HG03159 (cell line): ENCODE data around the gene TUB.

Source experiments
- ATAC-seq: cut with Tn5 transposase; IDR thresholded peaks from one replicate; pipeline ENCODE4 v1.9.1; 2021; ENCODE audit warnings: mild to moderate bottlenecking, moderate library complexity; ENCODE audit not compliant: unreplicated experiment

TUB gene

DNA sequence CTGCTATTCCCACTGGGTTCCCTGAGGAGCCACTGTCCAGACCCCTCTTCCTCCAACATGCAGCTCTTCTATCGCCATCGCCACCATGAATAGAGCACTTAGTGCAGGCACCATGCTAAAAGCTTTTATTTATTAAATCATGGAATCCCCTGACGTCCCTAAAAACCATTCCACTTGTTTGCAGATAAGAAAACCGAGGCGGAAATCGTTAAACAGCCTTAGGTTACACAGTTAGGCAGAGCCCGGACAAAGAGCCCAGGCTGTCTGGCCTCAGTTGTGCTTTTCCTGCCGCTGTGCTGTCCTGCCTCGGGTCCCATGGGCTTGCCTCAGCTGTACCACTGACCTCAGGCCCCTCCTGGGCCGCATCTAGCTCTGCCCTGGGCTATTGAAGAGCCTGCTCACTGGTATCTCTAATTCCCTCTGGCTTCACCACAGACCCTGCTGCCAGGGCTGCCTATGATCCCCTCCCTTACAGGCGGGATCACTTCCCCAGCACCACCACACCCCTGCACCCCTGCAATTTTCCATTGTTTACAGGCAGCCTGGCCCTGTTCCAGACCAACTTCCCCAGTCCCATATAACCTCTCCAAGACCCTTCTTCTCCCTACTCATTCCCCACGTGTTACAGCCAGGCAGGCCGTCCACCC is 13.0 kb upstream of the TUB start:
- no peak for ATAC-seq

GRCh38 chr11:8068605-8069221 is 12.3 kb upstream of the TUB start:
- ATAC-seq, result no peak

DNA sequence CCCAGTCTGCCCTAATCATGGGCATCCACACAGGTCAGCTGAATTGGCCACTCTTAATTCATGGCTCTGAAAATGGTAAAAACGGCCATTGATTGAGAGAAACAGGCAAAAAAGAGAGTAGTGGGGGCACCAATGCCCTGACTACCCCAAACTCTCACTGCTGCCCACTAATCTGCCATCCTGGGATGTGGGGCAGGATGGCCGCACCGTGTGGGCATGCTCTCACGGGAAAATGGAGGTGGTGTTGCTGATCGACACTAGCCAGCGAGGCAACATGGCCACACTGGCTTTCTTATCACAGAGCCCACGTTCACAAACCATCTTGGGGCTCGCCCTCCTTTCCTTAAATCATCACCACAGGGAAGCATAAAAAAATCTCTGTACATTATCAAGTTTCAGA is 11.2 kb upstream of the TUB start:
- no peak for ATAC-seq

- no peak for ATAC-seq
These were observed 10.4 kb upstream of the TUB start for GRCh38 chr11:8070417-8071115.

DNA sequence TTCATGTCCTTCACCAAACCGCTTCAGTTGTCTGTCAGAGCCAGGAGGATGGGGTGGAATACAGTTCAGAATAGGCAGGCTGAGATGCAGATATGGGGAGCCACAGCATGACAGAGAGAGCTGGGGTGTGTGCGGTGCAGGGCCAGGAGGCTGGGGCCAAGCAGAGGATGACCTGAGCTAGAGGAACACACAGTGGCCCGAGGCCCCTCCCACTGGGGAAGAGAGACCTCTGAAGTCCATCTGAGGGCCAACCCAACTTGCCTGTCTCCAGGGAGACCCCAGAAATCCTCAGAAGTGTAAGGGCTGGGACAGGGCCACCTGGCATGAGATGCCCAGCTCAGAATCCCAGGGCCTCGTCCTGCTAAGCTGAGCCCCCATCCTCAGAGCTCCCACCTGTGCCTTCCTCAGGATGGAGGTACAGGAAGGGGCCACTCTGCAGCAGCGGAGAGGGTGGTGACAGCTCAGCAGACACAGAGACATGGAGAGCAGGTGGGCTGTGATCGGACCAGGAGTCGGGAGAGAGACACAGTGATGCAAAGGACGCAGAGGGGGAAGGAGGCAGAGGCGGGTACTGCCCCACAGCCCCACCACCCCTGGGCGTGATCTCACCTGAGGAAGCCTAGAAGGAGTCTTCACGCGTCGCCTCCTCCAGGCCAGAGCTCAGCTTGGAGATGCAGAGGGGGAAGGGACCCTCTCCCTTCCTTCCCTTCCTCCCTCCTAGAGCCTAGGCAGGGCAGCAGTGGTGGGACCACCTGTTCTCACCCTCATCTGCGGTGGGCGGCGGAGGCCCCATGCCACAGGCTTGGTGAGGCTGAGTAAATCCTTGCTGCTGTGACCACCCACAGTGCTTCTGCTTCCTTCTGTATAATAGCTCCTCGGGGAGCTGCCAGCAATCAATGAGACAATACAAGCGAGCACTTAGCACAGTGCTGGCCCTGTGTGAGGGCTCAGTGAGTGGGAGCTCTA is 9.1 kb upstream of the TUB start:
- no peak for ATAC-seq

DNA sequence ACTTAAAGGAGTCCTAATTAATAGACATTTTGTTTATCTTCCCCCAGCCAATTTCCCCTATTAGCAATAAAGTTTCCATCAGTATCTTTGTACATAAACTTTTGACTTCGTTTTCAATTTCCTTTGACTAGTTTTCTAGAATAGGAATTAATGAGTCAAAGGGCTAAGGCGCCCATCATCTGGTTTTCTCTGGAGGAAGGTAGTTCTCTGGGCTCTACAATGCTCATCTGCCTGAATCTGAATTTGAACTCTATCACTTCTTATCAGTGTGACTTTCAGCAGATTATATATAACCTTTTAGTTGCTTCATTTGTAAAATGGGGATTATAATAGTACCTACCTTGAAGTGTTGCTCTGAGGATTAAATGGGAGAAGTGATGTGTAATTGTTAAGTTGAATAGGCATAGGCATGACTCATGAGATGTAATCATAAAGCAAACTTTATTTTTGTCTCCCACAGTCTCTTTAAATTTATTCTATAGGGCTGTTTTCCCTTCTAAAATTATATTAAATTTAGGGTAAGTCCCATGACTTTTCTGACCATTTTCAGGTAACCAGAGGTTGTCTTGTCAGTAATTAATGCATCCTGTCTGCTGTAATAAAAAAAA is 5.8 kb upstream of the TUB start:
- ATAC-seq, result no peak

DNA sequence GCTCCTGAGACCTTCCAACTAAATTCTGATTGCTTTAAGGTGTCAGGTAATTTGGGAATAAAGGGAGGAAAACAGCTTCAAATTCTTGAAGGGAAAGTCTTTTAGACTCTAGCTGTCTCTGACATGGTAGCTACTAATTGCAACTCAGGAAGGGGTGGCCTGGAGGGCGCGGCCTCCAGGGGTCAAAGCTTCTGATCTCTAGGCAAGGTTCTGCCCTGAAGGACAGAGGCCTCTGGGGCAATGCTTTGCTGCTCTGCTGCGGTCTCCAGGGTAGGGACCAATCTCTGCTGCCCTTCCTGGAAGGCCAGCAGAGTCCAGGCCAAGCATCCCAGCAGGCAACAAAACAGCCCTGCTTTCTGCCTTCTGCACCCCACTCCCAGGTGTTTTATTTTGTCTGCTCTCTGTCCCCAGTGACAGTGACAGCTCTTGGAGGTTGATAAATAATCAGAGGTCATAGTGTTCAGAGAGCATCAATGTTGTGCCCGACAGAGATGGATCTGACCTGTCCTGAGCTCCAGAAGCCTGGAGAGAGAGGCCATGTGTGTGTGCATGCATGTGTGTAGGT is 1.8 kb upstream of the TUB start:
- no peak for ATAC-seq

DNA sequence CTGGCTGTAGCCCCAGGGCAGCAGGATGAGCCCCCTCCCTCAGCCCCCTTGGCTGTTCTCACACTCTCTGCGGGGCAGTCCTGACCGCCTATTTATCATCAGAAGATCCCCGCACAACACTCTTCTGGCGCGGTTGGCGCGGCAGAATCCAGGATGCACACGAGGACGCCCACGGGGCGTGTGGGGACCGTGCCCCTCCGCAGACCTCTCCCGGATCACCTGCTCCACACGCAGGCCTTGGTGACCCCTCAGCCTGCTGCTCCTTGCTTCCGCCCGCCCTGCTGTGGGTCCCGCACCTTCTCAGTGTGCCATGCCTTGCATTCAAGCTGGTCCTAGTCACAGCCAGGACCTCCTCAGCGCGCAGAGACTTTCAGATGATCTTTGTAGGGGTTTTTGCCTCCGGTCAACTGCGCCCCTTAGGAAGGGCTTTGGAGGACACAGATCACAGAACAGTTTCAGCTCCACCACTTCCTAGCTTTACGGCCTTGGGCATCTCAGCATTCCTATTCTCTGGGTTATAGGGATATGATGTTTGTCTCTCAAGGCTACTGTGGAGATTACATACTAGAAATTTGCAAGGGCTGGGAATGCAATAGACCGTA is 841 bp upstream of the TUB start:
- ATAC-seq, result no peak

- ATAC-seq, result no peak
These were observed 710 bp downstream of the TUB start for GRCh38 chr11:8081591-8082250.

DNA sequence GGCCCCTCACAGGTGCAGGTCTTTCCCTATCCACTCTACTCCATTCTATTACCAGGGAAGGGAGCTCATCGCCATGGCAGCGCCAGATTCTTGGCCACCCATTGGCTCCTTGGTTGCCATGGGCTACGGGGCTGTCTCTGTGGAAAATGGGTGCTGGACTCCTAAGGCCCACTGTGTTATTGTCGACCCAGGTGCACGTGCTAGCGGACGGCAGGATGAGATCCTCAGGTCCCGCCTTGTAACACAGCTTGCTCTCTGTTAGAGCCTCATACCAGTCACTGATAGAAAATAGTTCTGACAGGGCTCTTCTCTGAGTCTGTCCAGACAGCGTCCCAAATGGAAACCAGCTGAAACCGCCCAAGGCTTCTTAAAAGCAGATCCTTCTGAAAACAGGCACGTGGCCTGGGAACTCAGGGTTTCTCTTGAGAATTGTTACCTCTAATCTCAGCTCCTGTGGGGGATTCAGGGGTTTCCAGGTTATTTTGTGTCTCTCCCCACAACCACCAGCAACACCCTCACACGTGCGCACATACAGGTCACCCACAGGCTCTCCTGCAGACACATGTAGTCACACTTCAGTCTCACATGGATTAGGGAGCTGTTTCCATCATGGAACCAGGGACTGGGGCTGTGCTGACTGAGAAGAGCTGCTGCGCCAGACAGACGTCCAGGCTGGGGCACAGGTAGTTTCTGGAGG is 1.5 kb downstream of the TUB start:
- ATAC-seq, result no peak

- ATAC-seq, result no peak
These were observed 2.0 kb downstream of the TUB start for GRCh38 chr11:8083088-8083395.

DNA sequence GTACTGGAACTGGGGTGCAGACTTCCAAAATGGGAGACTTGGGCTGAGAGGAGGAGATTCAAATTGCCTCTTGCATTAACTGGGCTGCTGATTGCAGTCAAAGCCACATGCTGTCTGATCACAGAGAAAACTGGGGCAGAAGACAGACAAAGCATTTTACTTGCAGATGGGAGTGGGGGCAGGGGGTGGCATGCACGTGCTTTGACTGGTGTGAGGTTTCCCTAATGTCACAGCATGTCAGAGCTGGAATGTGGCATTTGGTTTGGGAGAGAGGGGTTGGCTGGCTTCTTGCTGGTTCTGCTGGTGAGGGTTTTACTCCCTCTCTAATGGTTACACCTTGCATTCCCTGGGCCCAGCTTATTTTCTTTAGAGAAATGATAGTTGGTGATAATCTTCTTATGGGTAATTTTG is 2.9 kb downstream of the TUB start:
- no peak for ATAC-seq

DNA sequence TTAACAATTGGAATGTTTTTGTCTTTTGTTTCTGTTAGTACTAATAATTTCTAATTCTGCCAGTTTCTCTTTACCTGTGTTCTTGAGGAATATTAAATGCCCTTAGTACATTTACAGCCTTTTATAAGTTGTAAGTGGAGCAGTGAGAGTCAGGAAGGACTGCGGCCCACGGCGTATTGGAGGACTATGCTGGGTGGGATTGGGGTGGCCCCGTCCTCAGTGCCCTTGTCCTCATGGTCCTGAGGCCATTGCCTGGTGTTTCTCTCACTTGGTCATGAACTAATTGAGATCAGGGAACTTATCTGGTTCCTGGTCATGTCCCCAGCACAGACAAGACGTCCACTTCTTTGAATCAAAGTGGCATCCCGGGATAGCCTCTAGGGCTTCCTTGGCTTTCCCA is 3.3 kb downstream of the TUB start:
- no peak for ATAC-seq

DNA sequence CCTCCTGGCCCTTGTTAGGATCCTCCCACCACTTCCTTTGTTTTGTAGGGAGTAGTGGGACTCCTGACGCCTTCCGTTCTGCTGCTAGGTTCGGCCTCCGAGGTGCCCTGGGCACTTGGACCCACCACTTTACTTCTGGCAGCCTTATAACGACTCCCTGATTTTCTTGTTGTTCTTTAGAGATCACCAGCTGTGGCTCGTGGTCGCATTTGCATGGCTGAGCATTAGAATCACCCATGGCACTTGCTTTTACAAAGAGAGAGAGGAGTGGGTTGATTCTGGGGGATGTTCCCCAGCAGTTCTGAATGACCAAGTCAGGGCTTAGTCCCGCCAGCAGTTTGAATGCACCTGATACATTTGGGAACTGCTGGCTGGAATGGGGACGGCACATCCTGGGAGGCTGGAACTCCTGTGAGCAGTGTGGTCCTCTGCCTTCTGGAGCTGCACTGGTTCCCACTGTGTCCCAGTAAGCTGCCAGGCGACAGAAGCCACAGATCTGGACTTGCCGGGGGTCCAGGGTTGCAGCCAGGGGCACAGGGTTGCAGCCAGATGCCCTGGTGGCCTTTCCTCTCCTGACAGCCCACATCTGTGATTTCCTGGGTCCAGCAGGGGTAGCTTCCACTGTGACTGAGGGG is 4.1 kb downstream of the TUB start:
- no peak for ATAC-seq

DNA sequence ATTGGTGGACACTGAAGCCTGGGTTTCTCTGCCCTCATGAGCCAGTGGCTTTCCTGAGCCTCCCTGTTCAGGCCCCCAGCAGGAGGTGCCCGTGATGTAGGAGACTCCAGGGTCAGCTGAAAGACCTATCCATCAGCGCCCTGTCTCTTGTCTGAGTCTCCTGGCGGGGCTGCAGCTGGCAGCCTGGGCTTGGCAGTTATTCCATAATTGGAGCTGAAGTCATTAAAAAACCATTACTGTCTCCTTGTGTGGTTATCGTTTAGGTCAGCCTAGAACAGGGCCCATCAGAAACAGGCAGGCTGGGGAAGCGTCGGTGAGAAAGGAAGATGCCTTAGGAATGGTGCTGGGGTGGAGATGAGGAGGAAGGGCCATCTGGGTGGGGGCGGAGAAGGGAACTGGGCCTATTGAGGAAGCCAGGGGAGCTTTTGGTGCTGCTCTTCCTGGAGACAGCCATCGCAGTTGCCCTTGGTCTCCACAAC is 5.0 kb downstream of the TUB start:
- no peak for ATAC-seq

- ATAC-seq, result no peak
These were observed 5.6 kb downstream of the TUB start for GRCh38 chr11:8086571-8086970.

GRCh38 chr11:8087185-8087584 is 6.2 kb downstream of the TUB start:
- ATAC-seq, result no peak

DNA sequence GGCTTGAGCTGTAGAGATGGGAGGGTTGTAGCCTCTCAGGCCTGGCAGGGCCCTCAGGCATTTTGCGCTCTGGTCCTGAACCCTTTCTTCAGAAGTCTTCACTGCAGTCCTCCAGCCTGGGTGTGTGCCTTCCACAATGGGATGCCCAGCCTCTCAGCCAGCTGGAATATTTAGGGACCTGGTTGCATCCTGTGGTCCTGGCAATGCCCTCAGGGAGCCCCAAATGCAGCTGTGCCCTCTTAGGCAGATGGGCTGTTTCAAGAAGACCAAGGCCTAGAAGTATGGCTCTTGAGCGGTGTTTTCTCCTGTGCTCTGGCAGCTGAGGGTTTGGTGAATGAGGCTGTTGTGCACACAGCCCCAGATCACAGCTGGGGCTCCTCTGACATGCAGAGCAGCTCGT is 6.7 kb downstream of the TUB start:
- ATAC-seq, result no peak
